MM.1S (cell line): ENCODE measurements around the gene HEMK1.

Experiments
- DNase-seq: peaks from one replicate; pipeline ENCODE4 v3.0.0-alpha.2; 2015
- H2AFZ ChIP-seq: fragments of 300-600 bp; sonication (generic); 2 replicates; pipeline ENCODE4 v1.6.0; 2016; ENCODE audit warnings: antibody characterized with exemption, low read length
- H3F3A ChIP-seq: fragments of 300-600 bp; sonication (generic); 2 replicates; pipeline ENCODE4 v1.6.1; 2016; ENCODE audit warnings: mild to moderate bottlenecking, antibody characterized with exemption, low read length, moderate library complexity, mixed read lengths; ENCODE audit not compliant: insufficient read depth
- H3K27ac ChIP-seq: fragments of 300-600 bp; sonication (generic); 2 replicates; pipeline ENCODE4 v1.5.1; 2016; ENCODE audit warnings: mild to moderate bottlenecking, low read length
- H3K27me3 ChIP-seq: fragments of 300-600 bp; sonication (generic); replicated peaks from 2 replicates; pipeline ENCODE4 v1.6.0; 2016; ENCODE audit warnings: low read length; ENCODE audit not compliant: insufficient read depth
- H3K36me3 ChIP-seq: fragments of 300-600 bp; sonication (generic); replicated peaks from 2 replicates; pipeline ENCODE4 v1.6.1; 2016; ENCODE audit warnings: mild to moderate bottlenecking, low read length, mixed read lengths; ENCODE audit not compliant: insufficient read depth
- H3K4me1 ChIP-seq: fragments of 300-600 bp; sonication (generic); 2 replicates; pipeline ENCODE4 v1.6.1; 2016; ENCODE audit warnings: low read length, mixed read lengths
- H3K4me2 ChIP-seq: fragments of 300-600 bp; sonication (generic); 2 replicates; pipeline ENCODE4 v1.6.0; 2016; ENCODE audit warnings: low read depth, low read length
- H3K4me3 ChIP-seq: fragments of 300-600 bp; sonication (generic); 2 replicates; pipeline ENCODE4 v1.5.1; 2016; ENCODE audit warnings: low read length, mixed read lengths
- H3K79me2 ChIP-seq: fragments of 300-600 bp; sonication (generic); 2 replicates; pipeline ENCODE4 v1.6.1; 2016; ENCODE audit warnings: mixed run types, low read length, mixed read lengths
- H3K9ac ChIP-seq: fragments of 300-600 bp; sonication (generic); 2 replicates; pipeline ENCODE4 v1.6.1; 2016; ENCODE audit warnings: low read length, mixed read lengths
- H3K9me2 ChIP-seq: fragments of 300-600 bp; sonication (generic); replicated peaks from 2 replicates; pipeline ENCODE4 v1.6.1; 2016; ENCODE audit warnings: mild to moderate bottlenecking, low read length, mixed read lengths; ENCODE audit not compliant: insufficient read depth
- H3K9me3 ChIP-seq: fragments of 300-600 bp; sonication (generic); replicated peaks from 2 replicates; pipeline ENCODE4 v1.6.1; 2016; ENCODE audit warnings: mild to moderate bottlenecking, low read length, mixed read lengths; ENCODE audit not compliant: insufficient read depth
- H4K20me1 ChIP-seq: fragments of 300-600 bp; sonication (generic); 2 replicates; pipeline ENCODE4 v1.6.1; 2016; ENCODE audit warnings: mild to moderate bottlenecking, low read length, moderate library complexity, mixed read lengths; ENCODE audit not compliant: insufficient read depth
- CTCF ChIP-seq: fragments of 300-600 bp; sonication (generic); IDR thresholded peaks from 2 replicates; pipeline ENCODE4 v1.5.1; 2016; ENCODE audit warnings: antibody characterized with exemption, low read length, mixed read lengths
- EZH2 ChIP-seq: fragments of 300-600 bp; sonication (generic); optimal IDR thresholded peaks from 2 replicates; pipeline ENCODE3; 2017; ENCODE audit warnings: low read depth, mild to moderate bottlenecking, antibody characterized with exemption, low read length, mixed read lengths
- EZH2phosphoT487 ChIP-seq: fragments of 300-600 bp; sonication (generic); IDR thresholded peaks from 2 replicates; pipeline ENCODE4 v1.6.1; 2018; ENCODE audit warnings: antibody characterized with exemption, low read length

HEMK1 gene

GRCh38 chr3:50622881-50623280, 53.6 kb downstream of the HEMK1 start:
- H3K27me3 ChIP-seq: no peaks in the 10 kb centered on the region
- peaks cover 19% of the 10 kb centered on the region for H3K79me2 ChIP-seq
- H3K27ac ChIP-seq: no peak overlapping the region
- no peaks in the 10 kb centered on the region for H3K36me3 ChIP-seq
- H3F3A ChIP-seq: no peaks in the 10 kb centered on the region
- TF ChIP-seq EZH2phosphoT487 (no peak), EZH2 (no peak), CTCF (no peak)
- H3K4me1 ChIP-seq: peaks cover 24% of the 10 kb centered on the region
- DNase-seq: no peak
- no peaks in the 10 kb centered on the region for H4K20me1 ChIP-seq
- H3K9me3 ChIP-seq: no peaks in the 10 kb centered on the region
- H3K4me2 ChIP-seq: no peak overlapping the region
- H3K9me2 ChIP-seq: no peaks in the 10 kb centered on the region
- H3K4me3 ChIP-seq: no peak overlapping the region
- no peak overlapping the region for H2AFZ ChIP-seq
- H3K9ac ChIP-seq: no peak overlapping the region

- Histone ChIP-seq H3K4me3 (no peak overlapping the region), H3K4me1 (peaks cover 21% of the 10 kb centered on the region), H3K9me2 (no peaks in the 10 kb centered on the region), H3K9ac (no peak overlapping the region), H3K4me2 (peak overlapping the region; percentile 22; the same call in 1 of the 2 replicates), H3K9me3 (no peaks in the 10 kb centered on the region), H3K79me2 (peaks cover 19% of the 10 kb centered on the region; the same call in 1 of the 2 replicates), H3F3A (no peaks in the 10 kb centered on the region), H4K20me1 (no peaks in the 10 kb centered on the region), H3K27ac (no peak overlapping the region), H3K36me3 (no peaks in the 10 kb centered on the region), H3K27me3 (no peaks in the 10 kb centered on the region), H2AFZ (no peak overlapping the region)
- TF ChIP-seq CTCF (no peak), EZH2 (no peak), EZH2phosphoT487 (no peak)
- DNase-seq: peak; percentile 7
Observed at GRCh38 chr3:50623840-50624474, 54.6 kb downstream of the HEMK1 start.

- no peaks in the 10 kb centered on the region for H3F3A ChIP-seq
- no peaks in the 10 kb centered on the region for H3K27me3 ChIP-seq
- no peak overlapping the region for H3K4me2 ChIP-seq
- no peak for DNase-seq
- H3K27ac ChIP-seq: no peak overlapping the region
- H3K4me3 ChIP-seq: no peak overlapping the region
- H2AFZ ChIP-seq: no peak overlapping the region
- no peaks in the 10 kb centered on the region for H3K36me3 ChIP-seq
- peaks cover 22% of the 10 kb centered on the region; the same call in 1 of the 2 replicates for H3K79me2 ChIP-seq
- H3K9me3 ChIP-seq: no peaks in the 10 kb centered on the region
- no peaks in the 10 kb centered on the region for H4K20me1 ChIP-seq
- no peak overlapping the region for H3K9ac ChIP-seq
- H3K9me2 ChIP-seq: no peaks in the 10 kb centered on the region
- TF ChIP-seq EZH2phosphoT487: no peak
- peaks cover 21% of the 10 kb centered on the region for H3K4me1 ChIP-seq
Observed at GRCh38 chr3:50624634-50625033, 55.3 kb downstream of the HEMK1 start.
